ENCODE results near the gene ANKRD29.

The ANKRD29 gene, protein sequence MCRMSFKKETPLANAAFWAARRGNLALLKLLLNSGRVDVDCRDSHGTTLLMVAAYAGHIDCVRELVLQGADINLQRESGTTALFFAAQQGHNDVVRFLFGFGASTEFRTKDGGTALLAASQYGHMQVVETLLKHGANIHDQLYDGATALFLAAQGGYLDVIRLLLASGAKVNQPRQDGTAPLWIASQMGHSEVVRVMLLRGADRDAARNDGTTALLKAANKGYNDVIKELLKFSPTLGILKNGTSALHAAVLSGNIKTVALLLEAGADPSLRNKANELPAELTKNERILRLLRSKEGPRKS

DNA sequence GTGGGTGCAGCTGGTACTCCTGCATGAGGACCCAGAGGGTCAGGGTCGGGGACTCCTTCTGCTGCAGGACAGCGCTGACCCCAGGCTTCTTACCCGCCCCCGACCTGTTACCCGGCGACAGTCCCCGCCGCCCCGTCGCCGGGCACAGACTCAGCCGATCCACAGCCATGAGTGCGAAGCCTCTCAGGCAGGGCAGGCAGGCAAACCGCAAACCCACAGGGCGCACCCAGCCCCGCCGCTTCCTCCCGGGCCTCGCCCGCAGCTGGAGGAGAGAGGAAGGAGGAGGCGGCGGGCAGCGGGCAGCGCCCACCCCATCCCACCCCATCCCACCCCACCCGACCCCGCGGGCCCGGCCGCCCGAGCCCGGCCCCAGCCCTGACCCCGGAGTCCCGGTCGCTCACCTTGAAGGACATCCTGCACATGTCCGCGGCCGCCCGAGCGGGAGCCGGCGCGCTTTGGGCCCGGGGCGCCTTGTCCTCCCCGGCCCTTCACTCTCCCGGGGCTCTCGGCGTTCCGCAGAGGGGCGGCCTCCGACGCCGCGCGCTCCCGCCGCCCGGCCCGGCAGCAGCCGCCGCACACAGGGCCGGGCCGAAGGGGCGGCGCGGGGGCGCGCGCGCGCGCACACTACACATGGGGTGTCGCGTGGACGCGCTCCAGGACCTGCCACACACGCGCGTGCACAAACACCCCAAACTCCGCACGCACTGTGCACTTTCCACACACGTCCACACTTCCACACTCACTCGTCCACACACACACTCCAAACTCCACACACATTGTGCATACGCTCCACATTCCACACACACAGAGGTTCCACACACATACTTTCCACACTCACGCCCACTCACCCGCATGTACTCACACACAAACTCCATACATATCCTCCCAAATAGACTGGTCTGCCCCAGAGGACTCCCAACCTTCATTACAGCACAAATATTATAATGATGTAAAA, at the start of gene ANKRD29:
ANKRD29 (minus strand) TSS at position 603 of the 955 bp plus-strand sequence; CDS start at position 422, 181 bp downstream.
- peak; percentile 65 for DNase-seq

GRCh38 chr18:23712445-23712844, 49.7 kb upstream of the ANKRD29 start:
- no peak for DNase-seq

DNA sequence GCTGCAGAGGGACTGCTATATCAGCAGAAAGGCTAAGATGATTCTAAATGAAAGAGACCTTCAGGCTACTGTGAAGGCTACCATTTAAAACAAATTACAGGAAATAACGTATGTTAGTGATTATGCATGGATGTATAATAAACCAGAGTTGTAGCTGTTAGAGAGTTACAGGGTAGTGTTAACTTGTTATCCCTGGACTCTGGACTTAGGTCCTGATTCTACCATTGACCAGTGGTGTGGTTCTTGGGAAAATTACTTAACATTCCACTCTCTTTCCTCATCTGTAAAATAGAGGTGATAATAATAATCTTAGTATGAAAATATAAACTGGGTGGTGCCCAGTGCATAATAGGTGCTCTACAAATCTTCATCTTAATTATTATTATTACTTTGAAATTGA, 48.7 kb upstream of the ANKRD29 start:
- DNase-seq, result no peak

- no peak for DNase-seq
Measured at GRCh38 chr18:23710946-23711345, 48.2 kb upstream of the ANKRD29 start.

- no peak for DNase-seq
Measured at GRCh38 chr18:23710068-23710527, 47.4 kb upstream of the ANKRD29 start.

DNA sequence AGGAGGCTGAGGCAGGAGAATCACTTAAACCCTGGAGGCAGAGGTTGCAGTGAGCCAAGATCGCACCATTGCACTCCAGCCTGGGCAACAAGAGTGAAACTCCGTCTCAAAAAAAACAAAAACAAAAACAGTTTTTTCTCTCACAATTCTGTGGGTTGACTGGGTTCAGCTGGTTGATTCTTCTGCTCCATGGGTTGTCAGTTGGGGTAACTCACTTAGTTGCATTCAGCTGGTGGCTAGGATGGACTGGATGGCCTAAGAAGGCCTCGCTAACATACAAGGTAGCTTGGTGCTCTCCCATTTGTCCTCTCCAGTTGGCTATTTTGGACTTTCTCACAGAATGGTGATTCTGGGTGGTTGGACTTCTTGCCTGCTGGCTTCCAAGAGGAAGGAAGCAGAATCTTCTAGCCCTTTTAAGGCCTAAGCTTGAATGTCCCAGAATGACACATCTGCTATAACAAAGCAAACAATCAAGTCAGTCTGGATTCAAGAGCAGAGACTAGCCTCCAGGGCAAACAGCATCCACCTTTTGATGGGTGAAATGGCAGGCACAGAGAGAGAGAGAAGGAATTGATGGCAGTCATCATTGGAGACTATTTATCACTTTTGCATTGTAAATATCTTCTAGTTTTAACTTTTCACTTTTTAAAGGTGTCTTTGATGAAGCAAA, 44.4 kb upstream of the ANKRD29 start:
- no peak for DNase-seq

DNA sequence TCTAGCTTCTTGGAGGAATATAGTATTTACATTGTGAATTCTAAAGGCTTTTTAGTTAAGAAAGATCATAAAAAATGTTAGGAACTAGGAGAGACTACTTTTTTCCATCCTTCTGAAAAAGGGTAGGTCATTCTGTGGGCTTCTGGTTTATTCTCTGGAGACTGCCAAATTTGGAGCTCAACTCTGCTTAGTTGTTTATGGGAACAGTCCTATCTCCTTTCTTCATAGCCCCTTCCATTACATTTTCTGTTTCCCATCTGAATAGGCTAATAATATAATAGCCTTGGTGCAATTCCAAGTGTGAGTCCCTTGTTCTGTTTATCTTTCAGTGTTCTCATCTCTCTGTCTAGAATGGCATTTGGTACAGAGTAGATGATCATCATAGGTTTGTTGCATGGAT, 42.1 kb upstream of the ANKRD29 start:
- no peak for DNase-seq

- no peak for DNase-seq
Measured at GRCh38 chr18:23703987-23704384, 41.3 kb upstream of the ANKRD29 start.

- DNase-seq, result peak; percentile 68
Measured at GRCh38 chr18:23703057-23703986, 40.6 kb upstream of the ANKRD29 start.

GRCh38 chr18:23702606-23703005, 39.9 kb upstream of the ANKRD29 start:
- no peak for DNase-seq

DNA sequence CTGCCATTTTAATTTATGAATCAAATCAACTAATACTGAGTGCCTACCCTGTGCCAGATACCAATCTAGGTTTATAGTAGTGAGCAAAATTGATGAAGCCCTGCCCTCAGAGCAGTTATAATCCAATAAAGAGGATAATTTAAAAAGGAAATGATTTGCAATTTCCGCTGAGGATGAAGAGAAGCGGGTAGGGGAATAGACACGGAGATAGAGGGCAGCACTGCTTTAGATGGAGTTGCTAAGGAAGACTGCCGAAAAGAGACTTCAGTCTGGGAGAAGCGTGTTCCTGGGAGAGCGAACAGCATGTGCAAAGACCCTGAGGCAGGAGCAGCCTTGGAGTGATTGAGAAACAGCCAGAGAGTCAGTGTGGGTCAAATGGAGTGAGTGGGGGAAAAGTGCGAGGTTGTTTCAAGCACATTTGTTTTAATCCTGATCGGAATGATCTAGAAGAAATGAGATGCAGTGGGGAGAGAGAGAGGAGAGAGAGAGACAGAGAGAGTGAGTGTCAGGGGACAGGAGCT, 38.9 kb upstream of the ANKRD29 start:
- DNase-seq, result no peak

DNA sequence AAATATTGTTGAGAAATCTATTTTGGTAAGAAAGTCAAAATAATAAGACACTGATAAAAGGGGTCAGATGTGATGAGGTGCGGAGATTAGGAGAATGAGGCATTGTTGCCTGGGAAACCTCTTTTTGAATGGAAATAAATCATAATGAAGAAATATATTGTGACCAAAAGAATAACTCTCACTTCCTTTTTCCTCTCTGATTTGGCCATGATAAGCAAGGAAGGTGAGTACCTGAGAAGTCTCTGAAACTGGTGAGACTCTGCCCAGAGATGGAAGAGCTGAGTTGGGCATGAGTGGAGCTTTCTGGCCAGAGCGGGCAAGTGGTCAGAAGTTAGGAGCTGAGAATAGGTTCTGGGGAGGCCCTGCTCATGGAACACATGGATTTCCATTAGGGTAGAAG, 38.3 kb upstream of the ANKRD29 start:
- no peak for DNase-seq

- DNase-seq, result no peak
Measured at GRCh38 chr18:23694637-23695430, 32.1 kb upstream of the ANKRD29 start.

DNA sequence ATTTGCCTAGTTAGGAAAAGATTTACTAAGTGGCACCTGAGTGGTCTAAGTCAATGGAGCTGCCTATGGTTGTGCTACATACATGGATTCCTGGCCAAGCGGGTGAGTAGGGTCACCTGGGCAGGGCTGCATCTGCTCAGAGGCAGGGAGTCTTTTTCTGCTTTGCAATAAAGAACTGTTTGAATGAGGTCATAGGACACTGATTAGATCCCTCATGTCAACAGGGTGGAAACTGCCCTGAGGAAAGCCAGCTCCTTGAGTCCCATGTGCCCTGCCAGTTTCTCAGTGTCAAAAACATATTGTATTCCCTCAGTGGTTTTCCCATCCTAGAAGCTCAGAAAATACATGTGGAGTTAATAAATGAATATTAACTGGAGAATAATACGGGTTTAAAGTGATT, 31.1 kb upstream of the ANKRD29 start:
- peak; percentile 20 for DNase-seq

- peak; percentile 54 for DNase-seq
Measured at GRCh38 chr18:23690505-23691068, 27.9 kb upstream of the ANKRD29 start.

- peak; percentile 70 for DNase-seq
Measured at GRCh38 chr18:23689616-23690504, 27.1 kb upstream of the ANKRD29 start.

GRCh38 chr18:23689031-23689615, 26.4 kb upstream of the ANKRD29 start, which contains the start of gene LAMA3:
Gene LAMA3, plus strand, starts transcription at chr18:23689453. Its CDS starts 231 bp downstream, at chr18:23689684.
- DNase-seq, result peak; percentile 80

DNA sequence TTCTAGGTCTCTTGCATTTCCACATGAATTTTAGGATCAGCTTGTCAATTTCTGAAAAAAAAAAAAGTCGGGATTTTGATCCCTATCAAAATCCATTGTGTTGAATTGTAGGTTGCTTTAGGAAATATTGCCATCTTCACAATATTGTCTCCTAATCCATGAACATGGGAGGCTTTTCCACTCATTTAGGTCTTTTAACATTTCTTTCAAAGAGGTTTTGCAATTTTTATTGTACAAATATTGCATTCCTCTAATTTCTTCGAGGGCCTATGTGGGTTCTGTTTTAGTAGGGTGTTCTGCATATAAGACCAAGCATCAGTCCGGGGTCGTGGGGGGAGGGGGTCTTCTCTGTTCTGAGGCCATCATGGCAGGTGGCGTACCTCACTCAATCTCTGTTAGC, 25.8 kb upstream of the ANKRD29 start:
- DNase-seq, result no peak

Data from NCI-H146 (cell line).